H9 (cell line): Measurements from ENCODE around the gene PLD3. TPM values are rescaled to one million over a fixed set of nuclear protein-coding genes. Genes with fewer than 3 reads are reported as not detected.

ENCODE experiments used
- DNase-seq: peaks from one replicate; pipeline ENCODE4 v3.0.0-alpha.2; 2017
- H2AFZ ChIP-seq: one replicate; pipeline ENCODE4 v1.6.1; 2013; ENCODE audit warnings: mild to moderate bottlenecking, low read length, control low read depth, moderate library complexity
- H2AK5ac ChIP-seq: 2 replicates; pipeline ENCODE4 v1.6.1; 2013; ENCODE audit warnings: low read length, control low read depth, mixed read lengths; ENCODE audit not compliant: insufficient read length
- H2BK120ac ChIP-seq: one replicate; pipeline ENCODE4 v1.6.1; 2013; ENCODE audit warnings: low read depth, mild to moderate bottlenecking, low read length, control low read depth, inconsistent platforms; ENCODE audit not compliant: poor library complexity, severe bottlenecking
- H2BK12ac ChIP-seq: 2 replicates; pipeline ENCODE4 v1.6.1; 2013; ENCODE audit warnings: low read length, control low read depth, mixed read lengths, low read depth; ENCODE audit not compliant: insufficient read length
- H2BK15ac ChIP-seq: 2 replicates; pipeline ENCODE4 v1.6.1; 2013; ENCODE audit warnings: low read depth, low read length, control low read depth
- H2BK20ac ChIP-seq: one replicate; pipeline ENCODE4 v1.6.1; 2013; ENCODE audit warnings: low read depth, mild to moderate bottlenecking, low read length, control low read depth, inconsistent platforms; ENCODE audit not compliant: poor library complexity, severe bottlenecking
- H2BK5ac ChIP-seq: 2 replicates; pipeline ENCODE4 v1.6.1; 2013; ENCODE audit warnings: low read length, control low read depth, mixed read lengths; ENCODE audit not compliant: insufficient read length
- H3K14ac ChIP-seq: 2 replicates; pipeline ENCODE4 v1.6.1; 2013; ENCODE audit warnings: low read length, control low read depth; ENCODE audit not compliant: insufficient read depth
- H3K18ac ChIP-seq: 2 replicates; pipeline ENCODE4 v1.6.1; 2013; ENCODE audit warnings: low read depth, mild to moderate bottlenecking, mixed read lengths, low read length, control low read depth; ENCODE audit not compliant: insufficient read length
- H3K23ac ChIP-seq: 2 replicates; pipeline ENCODE4 v1.6.1; 2013; ENCODE audit warnings: low read length, control low read depth, mixed read lengths, low read depth; ENCODE audit not compliant: insufficient read length
- H3K23me2 ChIP-seq: 2 replicates; pipeline ENCODE4 v1.6.1; 2013; ENCODE audit warnings: low read depth, mild to moderate bottlenecking, mixed read lengths, low read length, control low read depth; ENCODE audit not compliant: insufficient read length, poor library complexity, severe bottlenecking
- H3K27ac ChIP-seq: 2 replicates; pipeline ENCODE4 v1.5.1; 2013; ENCODE audit warnings: low read length, control low read depth, mixed read lengths, low read depth; ENCODE audit not compliant: insufficient read length
- H3K27me3 ChIP-seq: 2 replicates; pipeline ENCODE4 v1.6.1; 2013; ENCODE audit warnings: low read length, control low read depth, inconsistent platforms; ENCODE audit not compliant: insufficient read depth
- H3K4ac ChIP-seq: 2 replicates; pipeline ENCODE4 v1.6.1; 2013; ENCODE audit warnings: low read depth, mild to moderate bottlenecking, control low read depth, inconsistent platforms, low read length, moderate library complexity
- H3K4me1 ChIP-seq: 2 replicates; pipeline ENCODE4 v1.6.1; 2013; ENCODE audit warnings: low read length, control low read depth, inconsistent platforms; ENCODE audit not compliant: insufficient read depth
- H3K4me2 ChIP-seq: 2 replicates; pipeline ENCODE4 v1.6.1; 2013; ENCODE audit warnings: low read length, control low read depth, mixed read lengths; ENCODE audit not compliant: insufficient read length, insufficient read depth
- H3K56ac ChIP-seq: 2 replicates; pipeline ENCODE4 v1.6.1; 2013; ENCODE audit warnings: low read depth, mild to moderate bottlenecking, mixed read lengths, low read length, control low read depth; ENCODE audit not compliant: insufficient read length
- H3K79me1 ChIP-seq: 2 replicates; pipeline ENCODE4 v1.6.1; 2013; ENCODE audit warnings: low read depth, mild to moderate bottlenecking, moderate library complexity, low read length, control low read depth, inconsistent platforms; ENCODE audit not compliant: insufficient read depth, poor library complexity, severe bottlenecking
- H3K79me2 ChIP-seq: 2 replicates; pipeline ENCODE4 v1.6.1; 2013; ENCODE audit warnings: low read length, control low read depth, inconsistent platforms; ENCODE audit not compliant: insufficient read depth
- H3K9ac ChIP-seq: 2 replicates; pipeline ENCODE4 v1.6.1; 2013; ENCODE audit warnings: low read length, control low read depth, mixed read lengths; ENCODE audit not compliant: insufficient read length; ENCODE audit errors: extremely low read depth
- H3K9me3 ChIP-seq: one replicate; pipeline ENCODE4 v1.6.1; 2013; ENCODE audit warnings: low read depth, low read length, inconsistent platforms; ENCODE audit not compliant: control insufficient read depth
- H3T11ph ChIP-seq: one replicate; pipeline ENCODE4 v1.6.1; 2013; ENCODE audit warnings: mild to moderate bottlenecking, low read length, control low read depth, inconsistent platforms
- H4K20me1 ChIP-seq: one replicate; pipeline ENCODE4 v1.6.1; 2013; ENCODE audit not compliant: control insufficient read depth, insufficient read length, insufficient read depth
- H4K5ac ChIP-seq: 2 replicates; pipeline ENCODE4 v1.6.1; 2013; ENCODE audit warnings: low read depth, mild to moderate bottlenecking, mixed read lengths, low read length, control low read depth; ENCODE audit not compliant: insufficient read length
- H4K8ac ChIP-seq: replicated peaks from 2 replicates; pipeline ENCODE4 v1.6.1; 2013; ENCODE audit warnings: low read length, control low read depth, mixed read lengths, low read depth; ENCODE audit not compliant: insufficient read length
- H4K91ac ChIP-seq: 2 replicates; pipeline ENCODE4 v1.6.1; 2013; ENCODE audit warnings: low read depth, mild to moderate bottlenecking, moderate library complexity, mixed read lengths, low read length, control low read depth; ENCODE audit not compliant: insufficient read length
- H3K27ac Mint-ChIP-seq, 3 experiments: 2 replicates in 2 of 3; 3 replicates in 1 of 3; pipeline ENCODE4 v1.8.0; 2020 to 2021; ENCODE audit warnings: mixed read lengths in 3 of 3, mild to moderate bottlenecking in 1 of 3, moderate library complexity in 1 of 3
- H3K27me3 Mint-ChIP-seq: 2 replicates; pipeline ENCODE4 v1.8.0; 2021; ENCODE audit warnings: low read depth, mild to moderate bottlenecking, moderate library complexity, mixed read lengths
- H3K36me3 Mint-ChIP-seq, 3 experiments: 2 replicates in 2 of 3; 3 replicates in 1 of 3; pipeline ENCODE4 v1.8.0; 2020 to 2021; ENCODE audit warnings: low read depth in 3 of 3, mixed read lengths in 3 of 3; ENCODE audit not compliant: insufficient read depth in 1 of 3
- H3K4me1 Mint-ChIP-seq, 2 experiments: 2 replicates each; pipeline ENCODE4 v1.8.0; 2020; ENCODE audit warnings: mixed read lengths in 2 of 2
- H3K4me3 Mint-ChIP-seq, 2 experiments: 2 replicates in 1 of 2; 3 replicates in 1 of 2; pipeline ENCODE4 v1.8.0; 2020 to 2021; ENCODE audit warnings: mild to moderate bottlenecking in 2 of 2, mixed read lengths in 2 of 2, moderate library complexity in 1 of 2
- H3K9me3 Mint-ChIP-seq, 2 experiments: 2 replicates in 1 of 2; 3 replicates in 1 of 2; pipeline ENCODE4 v1.8.0; 2020; ENCODE audit warnings: mild to moderate bottlenecking in 2 of 2, mixed read lengths in 2 of 2, moderate library complexity in 1 of 2
- WGBS: extraction: QIAGEN DNeasy Blood & Tissue Kit; methylation state at CpG from one replicate; pipeline ENCODE4 v1.1.7; 2013; ENCODE audit warnings: missing lambda C conversion rate, low lambda C conversion rate, mixed read lengths; ENCODE audit not compliant: insufficient read length; ENCODE audit errors: extremely low coverage; 5-methylcytosine and 5-hydroxymethylcytosine counted together
- total RNA-seq: library from RNA; stranded (reverse); gene quantifications from 2 replicates; pipeline ENCODE4 v1.2.1, GENCODE V29; 2021
- TF ChIP-seq, protein P1 (sequence below): fragments of 200-600 bp; sonication (generic); conservative IDR thresholded peaks from 3 replicates; pipeline ENCODE4 v1.8.0; 2021; ENCODE audit warnings: antibody characterized with exemption, mild to moderate bottlenecking

The PLD3 gene
- total RNA-seq, 1 experiment from 2014 or later: 194 TPM

GRCh38 chr19:40314656-40315055 is 33.8 kb upstream of the PLD3 start:
- no peaks in the 10 kb centered on the region for H3K79me1 ChIP-seq
- Mint-ChIP-seq H3K27ac (no peak overlapping the region), H3K9me3 (no peaks in the 10 kb centered on the region), H3K4me1 (peaks cover 0 to 4% of the 10 kb centered on the region in 2 experiments; a peak in 1 of 4 replicates), H3K36me3 (peaks cover 0 to 11% (median 2%) of the 10 kb centered on the region in 3 experiments; a peak in 4 of 7 replicates), H3K27me3 (no peaks in the 10 kb centered on the region), H3K4me3 (no peak overlapping the region)
- H2AK5ac ChIP-seq: no peak overlapping the region
- no peak overlapping the region for H4K91ac ChIP-seq
- H2BK120ac ChIP-seq: no peak overlapping the region
- H4K5ac ChIP-seq: no peak overlapping the region
- no peak overlapping the region for H3K18ac ChIP-seq
- H3K27ac ChIP-seq: no peak overlapping the region
- H2BK15ac ChIP-seq: no peak overlapping the region
- no peaks in the 10 kb centered on the region for H3K23me2 ChIP-seq
- no peaks in the 10 kb centered on the region for H4K20me1 ChIP-seq
- TF ChIP-seq, protein P1, sequence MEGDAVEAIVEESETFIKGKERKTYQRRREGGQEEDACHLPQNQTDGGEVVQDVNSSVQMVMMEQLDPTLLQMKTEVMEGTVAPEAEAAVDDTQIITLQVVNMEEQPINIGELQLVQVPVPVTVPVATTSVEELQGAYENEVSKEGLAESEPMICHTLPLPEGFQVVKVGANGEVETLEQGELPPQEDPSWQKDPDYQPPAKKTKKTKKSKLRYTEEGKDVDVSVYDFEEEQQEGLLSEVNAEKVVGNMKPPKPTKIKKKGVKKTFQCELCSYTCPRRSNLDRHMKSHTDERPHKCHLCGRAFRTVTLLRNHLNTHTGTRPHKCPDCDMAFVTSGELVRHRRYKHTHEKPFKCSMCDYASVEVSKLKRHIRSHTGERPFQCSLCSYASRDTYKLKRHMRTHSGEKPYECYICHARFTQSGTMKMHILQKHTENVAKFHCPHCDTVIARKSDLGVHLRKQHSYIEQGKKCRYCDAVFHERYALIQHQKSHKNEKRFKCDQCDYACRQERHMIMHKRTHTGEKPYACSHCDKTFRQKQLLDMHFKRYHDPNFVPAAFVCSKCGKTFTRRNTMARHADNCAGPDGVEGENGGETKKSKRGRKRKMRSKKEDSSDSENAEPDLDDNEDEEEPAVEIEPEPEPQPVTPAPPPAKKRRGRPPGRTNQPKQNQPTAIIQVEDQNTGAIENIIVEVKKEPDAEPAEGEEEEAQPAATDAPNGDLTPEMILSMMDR: no peak
- H3K4ac ChIP-seq: no peak overlapping the region
- WGBS: no CpG with 5 or more reads among the region's 2 CpGs
- H3K4me1 ChIP-seq: no peaks in the 10 kb centered on the region
- H3K4me2 ChIP-seq: no peak overlapping the region
- H2BK12ac ChIP-seq: no peak overlapping the region
- no peak overlapping the region for H3K56ac ChIP-seq
- H2BK5ac ChIP-seq: no peak overlapping the region
- no peak overlapping the region for H3K23ac ChIP-seq
- H4K8ac ChIP-seq: no peak overlapping the region
- H3K79me2 ChIP-seq: no peaks in the 10 kb centered on the region
- no peak overlapping the region for H2AFZ ChIP-seq
- no peaks in the 10 kb centered on the region for H3K9me3 ChIP-seq
- no peak for DNase-seq
- no peaks in the 10 kb centered on the region for H3K27me3 ChIP-seq
- no peak overlapping the region for H3K9ac ChIP-seq
- no peak overlapping the region for H3T11ph ChIP-seq
- H3K14ac ChIP-seq: no peak overlapping the region
- H2BK20ac ChIP-seq: no peak overlapping the region
